ENCODE measurements around the gene MLLT3.

- no peak for TF ChIP-seq CTCF (IDR thresholded peaks at IDR 0.05)
- TF ChIP-seq POLR2A (IDR thresholded peaks at IDR 0.05): no peak
Measured at GRCh38 chr9:20616808-20617207, 5.5 kb downstream of the MLLT3 start.

All from uterus (tissue), 2 donors.